Activated gamma-delta T cell treated with anti-CD3 and anti-CD28 coated beads, Interleukin-2, amount 50 U/mL, for 16 hours (primary cell): Measurements from ENCODE around the gene PLEKHG5.
A peak's percentile ranks its signal among the peaks of the same experiment; 100 is the strongest.
"Not testable (repeated sequence)": the region's sequence is repeated elsewhere in the genome, so short reads cannot be mapped to it uniquely, and the experiment has no call there.

Experiments
- DNase-seq: peaks from one replicate; pipeline ENCODE4 v3.0.0-alpha.2; 2020; ENCODE audit warnings: low read depth

The PLEKHG5 gene

GRCh38 chr1:6445062-6445763 lies 46.3 kb downstream of the PLEKHG5 start:
- no peak for DNase-seq

GRCh38 chr1:6444377-6444776 lies 47.1 kb downstream of the PLEKHG5 start:
- no peak for DNase-seq

- DNase-seq = no peak
Observed at GRCh38 chr1:6443339-6444115, 47.9 kb downstream of the PLEKHG5 start.

- DNase-seq = no peak
Observed at GRCh38 chr1:6441586-6441985, 49.9 kb downstream of the PLEKHG5 start.

GRCh38 chr1:6440198-6441126 lies 51.0 kb downstream of the PLEKHG5 start:
- peak; percentile 67 for DNase-seq

- peak; percentile 61 for DNase-seq
Observed at GRCh38 chr1:6438047-6438525, 53.4 kb downstream of the PLEKHG5 start.

- DNase-seq = not testable (repeated sequence)
Observed at GRCh38 chr1:6437012-6437700, 54.3 kb downstream of the PLEKHG5 start.

GRCh38 chr1:6436277-6436676 lies 55.2 kb downstream of the PLEKHG5 start:
- DNase-seq = not testable (repeated sequence)

GRCh38 chr1:6435547-6435946 lies 55.9 kb downstream of the PLEKHG5 start:
- DNase-seq = no peak

- no peak for DNase-seq
Observed at GRCh38 chr1:6435129-6435528, 56.3 kb downstream of the PLEKHG5 start.

- DNase-seq = no peak
Observed at GRCh38 chr1:6434186-6434585, 57.3 kb downstream of the PLEKHG5 start.

- DNase-seq = not testable (repeated sequence)
Observed at GRCh38 chr1:6431645-6432579, 59.6 kb downstream of the PLEKHG5 start.

GRCh38 chr1:6429660-6430411 lies 61.6 kb downstream of the PLEKHG5 start:
- not testable (repeated sequence) for DNase-seq

- not testable (repeated sequence) for DNase-seq
Observed at GRCh38 chr1:6428453-6428852, 63.0 kb downstream of the PLEKHG5 start.

GRCh38 chr1:6427441-6428390 lies 63.8 kb downstream of the PLEKHG5 start:
- DNase-seq = no peak

- DNase-seq = no peak
Observed at GRCh38 chr1:6426972-6427350, 64.5 kb downstream of the PLEKHG5 start.

GRCh38 chr1:6426277-6426971 lies 65.0 kb downstream of the PLEKHG5 start:
- no peak for DNase-seq

- DNase-seq = no peak
Observed at GRCh38 chr1:6425658-6426057, 65.8 kb downstream of the PLEKHG5 start.
